Stimulated activated CD4-positive, alpha-beta T cell treated with anti-CD3 and anti-CD28 coated beads, Interleukin-15, amount 100 ng/mL, for 1 hour (primary cell): Measurements from ENCODE around the gene ESRRG.

Source experiments
- DNase-seq, 2 donors: peaks; one replicate each; pipeline ENCODE4 v3.0.0-alpha.2; 2020; ENCODE audit warnings: low read depth in 1 of 2, low spot score in 1 of 2

Gene ESRRG

DNA sequence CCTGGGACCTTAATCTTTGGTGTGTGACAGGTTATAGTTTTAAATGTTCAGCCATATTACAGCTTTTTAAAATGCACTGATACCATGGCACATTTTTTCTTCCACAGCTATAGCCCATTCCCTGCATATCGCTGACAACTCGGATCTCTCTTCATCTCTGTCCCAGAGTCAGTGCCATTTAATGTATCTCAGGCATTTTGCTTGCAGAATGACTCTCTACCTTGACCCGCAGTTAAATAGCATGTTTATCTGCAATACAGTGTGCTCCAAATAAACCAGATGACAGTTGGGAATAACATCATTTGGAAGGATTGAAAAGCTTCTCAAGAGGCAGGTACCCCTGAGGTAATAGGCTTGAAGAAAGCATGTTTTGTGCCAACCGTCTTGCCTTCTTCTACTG, 200.2 kb downstream of the ESRRG start:
- DNase-seq = no peak

DNA sequence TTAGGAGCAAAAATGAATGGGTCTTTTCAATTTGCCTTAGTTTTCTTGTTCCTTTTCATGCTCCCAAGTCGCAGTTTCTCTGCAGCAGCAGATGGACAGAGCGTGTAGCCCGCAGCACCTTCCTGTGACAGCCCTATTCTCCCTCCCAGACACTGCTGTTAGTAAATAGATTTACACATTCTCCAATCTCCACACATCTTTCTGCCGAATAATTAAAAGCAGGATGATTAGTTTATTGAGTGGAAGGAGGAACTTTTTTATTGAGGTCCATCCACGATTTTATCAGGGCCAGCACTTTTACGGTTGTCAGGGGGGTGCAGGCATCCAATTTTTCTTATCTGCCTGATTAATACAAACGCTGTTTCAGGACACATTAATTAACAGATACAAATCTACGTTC, 201.8 kb downstream of the ESRRG start:
- DNase-seq = no peak

DNA sequence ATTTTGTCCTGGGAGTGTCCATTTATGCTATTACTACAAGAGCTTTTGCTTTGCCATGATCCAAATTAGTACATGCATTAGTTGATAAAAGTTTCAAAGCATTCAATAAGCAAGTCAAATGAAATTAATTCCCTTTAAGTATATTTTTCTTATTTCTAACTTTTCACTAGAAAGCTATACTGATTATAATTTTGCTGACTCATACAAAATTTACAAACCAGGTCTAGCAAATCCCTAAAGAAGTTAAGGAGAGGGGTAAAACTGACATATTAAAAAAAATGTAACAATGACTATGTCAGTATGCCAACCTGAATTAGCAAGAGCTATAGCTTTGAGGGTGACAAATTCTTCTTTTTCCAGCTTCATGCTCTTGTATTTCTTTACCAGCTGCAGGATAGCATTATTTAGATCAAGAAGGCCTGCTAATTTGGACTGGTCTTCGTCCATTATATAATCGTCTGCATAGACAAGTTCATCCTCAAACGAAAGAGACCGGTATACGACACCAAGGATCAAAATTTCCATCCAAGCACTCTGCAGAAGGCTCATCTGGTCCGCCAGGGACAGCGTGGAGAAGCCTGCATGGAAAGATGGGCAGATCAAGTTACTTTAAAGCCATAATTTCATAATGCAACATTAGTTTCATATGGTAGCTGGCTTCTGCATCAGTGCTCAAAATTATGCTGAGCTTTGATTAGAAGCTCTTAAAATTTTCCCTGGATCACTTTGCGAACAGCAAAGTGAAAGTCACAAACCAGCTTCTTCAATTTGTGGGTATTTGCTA, 204.2 kb downstream of the ESRRG start:
- DNase-seq = no peak

DNA sequence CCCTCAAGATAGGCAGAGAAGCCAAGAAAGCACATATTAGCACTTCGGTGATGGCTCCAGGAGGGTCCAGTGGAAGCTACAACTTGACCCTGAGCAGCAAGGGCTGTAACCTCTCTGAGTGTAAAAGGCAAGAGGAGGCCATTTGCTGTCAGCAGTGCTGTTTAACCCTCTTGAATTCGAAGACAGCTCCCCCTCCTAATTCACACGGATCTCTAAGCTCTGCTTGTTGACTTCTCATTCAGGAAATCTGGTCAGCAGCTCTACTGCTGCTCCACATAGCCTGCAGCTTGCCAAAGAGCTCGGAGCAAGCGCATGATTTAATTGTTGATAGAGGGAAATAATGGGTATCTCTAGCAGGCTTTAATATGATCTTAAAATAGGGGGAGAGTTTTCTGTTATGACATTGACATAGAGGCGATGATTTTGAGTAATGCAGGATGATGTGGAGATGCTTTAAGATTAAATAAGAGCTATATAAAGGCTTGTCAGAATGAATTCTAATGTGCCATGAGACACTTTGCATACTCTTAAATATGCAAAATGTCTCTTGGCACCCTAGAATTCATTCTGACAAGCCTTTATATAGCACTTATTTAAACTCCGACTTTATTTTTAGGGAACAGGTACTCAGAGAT, 220.6 kb downstream of the ESRRG start:
- DNase-seq = no peak

DNA sequence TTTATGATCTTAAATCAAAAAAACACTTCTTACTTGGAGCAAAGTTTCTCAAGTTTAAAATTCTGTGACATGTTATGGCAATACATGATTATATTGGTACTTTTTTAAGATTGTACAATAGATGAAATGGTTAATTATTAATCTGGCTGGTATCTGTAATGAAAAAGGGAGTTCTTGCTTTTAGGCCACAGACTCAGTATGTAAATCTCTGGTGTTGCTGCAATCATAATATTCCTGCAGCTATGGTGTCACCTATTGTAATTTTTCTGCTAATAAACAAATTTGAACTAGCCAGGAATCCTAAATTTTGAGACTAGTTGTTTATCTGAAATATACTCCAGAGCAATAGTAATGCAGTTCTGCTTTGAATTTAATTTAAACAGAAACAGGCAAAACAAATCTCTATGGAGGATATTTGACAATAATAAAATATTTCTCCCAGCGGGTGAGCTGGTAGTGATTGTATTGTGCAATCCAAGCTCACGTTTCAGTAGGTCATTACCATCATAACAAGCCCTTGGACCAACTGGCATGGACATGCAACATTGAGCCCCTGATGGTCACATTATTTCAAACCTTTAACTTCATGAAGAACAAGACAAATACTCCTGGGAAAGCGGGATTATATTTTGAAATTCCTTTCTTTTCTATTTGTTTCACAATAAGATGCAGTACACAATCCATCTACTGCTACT, 222.8 kb downstream of the ESRRG start:
- no peak for DNase-seq

DNA sequence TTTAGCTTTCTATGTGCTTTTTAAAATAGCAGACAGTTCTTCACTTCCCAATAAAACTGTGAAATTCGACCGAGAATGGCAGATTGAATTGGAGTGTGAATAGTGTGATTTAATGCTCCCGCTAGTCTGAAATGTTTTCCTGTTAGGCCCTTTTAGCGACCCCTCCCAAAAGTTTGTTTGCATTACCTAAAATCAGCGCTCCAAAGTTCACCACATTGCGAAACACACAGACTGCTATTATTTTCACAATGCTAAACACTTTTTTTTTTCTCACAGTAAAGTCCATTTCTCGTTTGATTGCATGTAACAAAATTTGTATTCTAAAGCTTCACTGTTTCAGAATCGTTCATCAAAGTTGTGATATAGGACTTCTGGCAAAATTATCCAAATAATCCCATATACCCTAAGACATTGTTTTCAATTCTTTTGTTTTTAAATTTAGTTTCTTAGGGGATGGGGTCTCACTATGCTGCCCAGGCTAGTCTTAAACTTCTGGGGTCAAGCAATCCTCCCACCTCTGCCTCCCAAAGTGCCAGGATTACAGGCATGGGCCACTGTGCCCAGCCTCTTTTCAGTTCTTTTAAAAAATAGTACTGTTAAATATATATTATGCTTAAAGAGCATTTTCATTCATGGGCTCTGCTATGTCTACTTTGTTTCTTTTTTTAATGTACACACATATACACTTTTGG, 223.5 kb downstream of the ESRRG start:
- no peak for DNase-seq

DNA sequence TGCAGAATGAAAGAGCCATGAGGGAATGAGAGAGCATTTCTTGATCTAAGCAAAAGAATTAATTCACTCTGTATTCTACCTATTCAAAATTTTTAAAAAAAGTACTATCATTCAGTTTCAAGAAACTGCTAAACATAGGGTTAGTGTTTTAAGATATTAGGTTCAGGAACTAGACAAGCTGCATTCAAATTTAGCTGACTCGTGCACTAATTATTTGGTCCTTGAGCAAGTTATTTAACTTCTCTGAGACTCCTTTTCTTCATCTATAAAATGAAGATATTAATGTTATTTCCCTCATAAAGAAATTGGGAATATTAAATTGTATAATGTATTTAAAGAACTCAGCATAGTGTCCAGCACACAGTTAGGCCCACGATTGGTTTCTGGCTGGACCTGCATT, 225.0 kb downstream of the ESRRG start:
- DNase-seq = no peak

DNA sequence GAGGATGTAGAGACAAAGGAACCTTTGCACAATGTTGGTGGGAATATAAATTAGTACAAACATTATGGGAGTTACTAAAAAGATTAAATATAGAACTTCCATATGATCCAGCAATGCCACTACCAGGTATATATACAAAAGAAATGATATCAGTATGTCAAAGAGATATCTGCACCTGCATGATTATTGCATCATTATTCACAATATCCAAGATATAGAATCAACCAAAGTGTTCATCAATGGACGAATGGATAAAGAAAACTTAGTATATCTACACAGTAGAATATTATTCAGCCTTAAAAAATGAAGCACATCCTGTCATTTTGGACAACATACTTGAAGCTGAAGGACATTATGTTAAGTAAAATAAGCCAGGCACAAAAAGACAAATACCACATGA, 238.2 kb downstream of the ESRRG start:
- DNase-seq = no peak

DNA sequence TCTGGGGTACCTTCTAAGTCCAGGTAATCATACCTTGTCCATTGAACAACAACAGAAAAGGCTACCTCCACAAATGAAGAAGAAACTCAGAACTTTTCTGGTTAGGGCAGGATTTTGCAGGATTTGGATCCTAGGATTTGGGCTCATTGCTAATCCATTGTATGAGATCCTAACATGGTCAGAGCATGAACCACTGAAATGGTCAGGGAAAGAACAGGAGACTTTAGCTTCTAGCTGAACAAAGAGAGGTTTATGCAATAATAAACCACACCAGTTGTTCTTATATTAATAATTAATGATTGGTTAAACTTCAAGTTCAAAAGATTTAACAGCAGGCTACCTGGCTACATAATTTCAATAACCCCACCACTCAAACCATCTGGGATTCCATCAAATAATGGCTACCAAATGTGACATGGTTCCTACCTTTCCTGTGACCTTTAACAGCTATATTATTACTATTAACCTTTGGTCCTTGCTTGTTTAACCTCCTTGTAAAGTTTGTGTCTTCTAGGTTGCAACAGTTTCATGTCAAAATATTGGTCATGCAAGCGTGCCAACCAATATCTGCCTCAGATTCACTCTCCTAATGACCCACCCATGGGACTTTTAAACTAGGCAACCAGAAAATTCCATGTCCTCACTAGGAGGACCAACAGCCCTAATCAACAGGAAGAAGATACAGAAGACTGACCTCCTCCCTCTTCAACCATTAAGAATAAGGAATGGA, 239.4 kb downstream of the ESRRG start:
- no peak for DNase-seq

DNA sequence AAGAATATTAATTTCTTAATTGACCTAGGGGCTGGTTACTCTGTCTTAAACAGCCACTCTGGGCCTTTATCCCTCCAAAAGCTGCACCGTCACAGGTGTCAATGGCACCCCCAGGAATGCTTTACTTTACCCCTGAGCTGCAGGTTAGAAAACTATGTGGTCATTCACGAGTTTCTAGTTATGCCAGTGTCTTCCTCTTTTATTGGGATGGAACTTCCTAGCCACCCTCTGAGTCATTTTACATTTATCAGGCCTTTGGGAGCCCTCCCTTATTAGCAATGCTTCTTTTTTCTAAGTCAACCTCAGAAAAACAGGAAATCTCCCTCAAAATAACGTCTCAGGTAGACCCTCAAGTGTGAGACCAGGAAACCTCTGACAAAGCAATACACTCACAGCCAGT, 240.6 kb downstream of the ESRRG start:
- no peak for DNase-seq

DNA sequence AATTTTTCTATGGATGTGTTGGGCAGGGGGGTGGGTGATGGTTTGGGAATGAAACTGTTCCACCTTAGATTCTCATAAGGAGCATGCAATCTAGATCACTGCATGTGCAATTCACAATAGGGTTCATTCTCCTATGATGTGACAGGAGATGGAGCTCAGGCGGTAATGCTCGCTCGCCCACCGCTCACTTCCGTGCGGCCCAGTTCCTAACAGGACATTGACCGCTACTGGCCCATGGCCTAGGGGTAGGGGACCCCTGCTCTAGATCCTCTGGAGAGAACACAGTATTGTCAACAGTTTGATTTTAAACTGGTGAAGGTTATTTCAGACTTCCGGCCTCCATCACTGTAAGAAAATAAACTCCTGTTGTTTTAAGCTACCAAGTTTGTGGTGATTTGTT, 245.0 kb downstream of the ESRRG start:
- no peak for DNase-seq

DNA sequence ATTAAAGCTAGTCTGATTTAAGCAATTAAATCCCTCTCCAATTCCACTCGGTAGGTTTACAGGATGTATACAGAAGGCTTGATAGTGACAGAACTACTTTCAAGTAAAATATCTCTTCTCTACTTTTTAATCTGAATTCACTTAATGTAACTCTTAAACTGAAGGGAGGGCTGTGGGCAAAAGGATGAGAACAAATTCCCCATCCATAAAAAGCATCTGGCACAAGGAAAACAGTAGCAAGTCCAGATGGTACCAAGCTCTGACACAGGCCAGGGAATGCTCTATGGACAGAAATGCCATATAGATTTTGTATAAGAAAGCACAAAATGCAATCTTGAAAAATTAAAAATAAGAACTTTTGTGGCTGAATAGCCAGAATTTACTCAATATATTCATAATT, 246.9 kb downstream of the ESRRG start:
- DNase-seq = no peak

DNA sequence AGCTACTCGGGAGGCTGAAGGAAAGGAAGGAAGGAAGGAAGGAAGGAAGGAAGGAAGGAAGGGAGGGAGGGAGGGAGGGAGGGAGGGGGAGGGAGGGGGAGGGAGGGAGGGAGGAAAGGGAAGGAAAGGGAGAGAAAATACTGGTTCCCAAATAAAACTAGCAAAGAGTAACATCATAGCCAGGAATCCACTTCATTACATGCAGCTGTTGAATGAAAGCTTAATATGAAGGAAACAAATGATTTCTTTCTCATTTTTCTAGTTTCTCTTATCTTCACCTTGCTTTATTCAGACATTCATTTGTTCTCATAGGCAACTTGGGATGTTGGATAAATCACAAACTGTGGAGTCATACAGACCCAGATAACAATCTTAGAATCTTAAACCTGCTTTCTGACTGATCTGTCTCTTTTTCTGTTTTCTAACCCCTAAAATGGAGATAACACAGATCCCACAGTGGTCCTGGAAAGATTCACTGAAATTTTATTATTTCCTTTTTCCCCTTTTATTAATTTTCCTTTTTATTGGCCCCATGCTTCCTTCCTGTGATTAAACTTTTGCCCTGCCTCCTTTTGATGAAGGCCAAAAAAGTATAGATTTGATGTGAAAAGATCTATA, 247.5 kb downstream of the ESRRG start:
- no peak for DNase-seq

DNA sequence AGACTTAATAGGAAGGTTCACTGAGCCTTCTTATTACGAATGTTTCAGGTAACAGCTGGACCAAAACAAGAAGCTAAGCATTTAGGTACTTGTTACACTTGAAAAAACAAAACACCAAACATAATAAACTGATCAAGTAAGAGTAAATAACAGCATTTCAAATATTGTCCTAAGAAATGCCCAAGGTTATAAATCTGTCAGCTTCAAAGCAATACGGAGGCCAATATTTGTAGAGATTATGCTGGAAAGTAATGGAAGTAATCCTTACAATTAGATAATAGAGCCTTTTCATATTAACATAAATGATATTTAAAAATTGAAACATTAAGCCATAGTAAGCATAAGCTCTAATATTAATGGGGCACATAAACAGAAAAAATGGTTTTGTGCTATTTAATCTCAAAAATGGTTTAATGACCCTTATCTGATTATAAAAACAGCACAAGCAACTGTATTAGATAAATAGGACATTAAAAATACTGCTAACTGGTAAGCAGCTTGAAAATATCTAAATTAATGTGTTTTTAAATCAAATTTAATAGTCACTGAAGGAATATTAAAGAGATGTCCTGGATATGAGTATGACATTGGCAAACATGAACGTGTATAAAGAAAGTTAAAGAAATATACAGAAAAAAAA, 256.9 kb downstream of the ESRRG start:
- no peak for DNase-seq

DNA sequence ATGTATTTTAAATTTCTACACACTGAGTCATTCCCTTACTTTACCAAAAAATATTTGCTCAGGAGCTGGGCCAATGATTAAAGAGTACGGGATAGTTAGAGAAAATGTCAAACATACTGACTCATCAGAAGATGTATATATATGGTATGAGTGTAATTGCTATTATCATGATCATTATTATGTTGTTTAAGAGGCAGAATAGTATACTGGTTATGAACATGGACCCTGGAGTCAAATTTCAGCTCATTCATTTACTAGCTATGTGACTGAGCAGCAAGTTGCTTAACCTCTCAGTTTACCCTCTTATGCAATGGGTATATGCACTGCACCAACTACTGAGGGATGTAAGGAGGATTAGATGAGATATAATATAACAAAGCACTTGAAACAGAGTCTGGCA, 258.7 kb downstream of the ESRRG start:
- DNase-seq = no peak

DNA sequence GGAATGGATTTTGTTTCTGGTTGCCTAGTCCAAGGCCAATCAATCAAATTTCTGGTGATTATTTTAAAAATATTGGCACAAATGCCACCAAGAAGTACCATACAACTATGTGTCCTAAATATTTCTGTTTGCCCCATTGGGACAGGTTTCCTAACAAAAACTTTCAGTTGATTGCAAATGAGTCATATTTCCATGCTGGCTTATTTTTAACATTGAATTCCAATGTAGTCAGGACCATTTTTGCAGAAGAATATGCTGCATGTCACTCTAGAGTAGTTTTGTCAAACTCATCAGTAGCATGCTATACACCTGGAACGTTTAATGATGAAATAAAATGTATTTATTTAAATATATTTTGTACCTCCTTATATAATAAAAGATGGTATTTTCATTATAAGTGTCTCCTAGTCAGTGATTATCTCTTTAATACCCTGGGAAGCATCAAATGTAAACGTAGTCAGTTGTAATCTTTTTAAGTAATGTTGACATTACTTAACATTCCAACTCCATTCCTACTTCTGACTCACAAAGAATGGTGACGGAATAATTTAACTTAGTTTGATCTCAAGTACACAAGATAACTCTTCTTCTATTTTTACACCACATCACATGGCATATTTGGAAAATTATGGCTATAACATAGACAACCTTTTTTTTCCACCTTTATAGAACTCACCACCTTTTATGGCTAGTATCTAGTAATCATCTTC, 261.0 kb downstream of the ESRRG start:
- no peak for DNase-seq

DNA sequence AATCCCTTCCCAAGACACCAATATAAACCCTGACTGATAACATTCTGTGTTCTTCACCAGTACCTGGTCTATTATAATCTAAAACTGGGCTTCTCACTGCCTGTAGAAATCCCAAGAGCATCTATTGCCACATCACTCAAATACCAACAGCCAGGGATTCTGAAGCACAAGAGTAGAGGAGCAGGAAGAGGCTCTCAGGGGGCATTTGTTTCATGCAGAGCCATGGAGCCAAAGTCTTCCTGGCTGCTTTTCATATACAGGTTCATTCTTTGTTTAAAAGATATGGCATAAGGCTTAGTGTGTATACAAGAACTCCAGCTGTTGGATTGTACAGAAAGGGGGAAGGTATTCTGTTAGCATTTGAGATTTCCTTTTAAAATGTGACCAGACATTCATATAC, 261.8 kb downstream of the ESRRG start:
- no peak for DNase-seq

DNA sequence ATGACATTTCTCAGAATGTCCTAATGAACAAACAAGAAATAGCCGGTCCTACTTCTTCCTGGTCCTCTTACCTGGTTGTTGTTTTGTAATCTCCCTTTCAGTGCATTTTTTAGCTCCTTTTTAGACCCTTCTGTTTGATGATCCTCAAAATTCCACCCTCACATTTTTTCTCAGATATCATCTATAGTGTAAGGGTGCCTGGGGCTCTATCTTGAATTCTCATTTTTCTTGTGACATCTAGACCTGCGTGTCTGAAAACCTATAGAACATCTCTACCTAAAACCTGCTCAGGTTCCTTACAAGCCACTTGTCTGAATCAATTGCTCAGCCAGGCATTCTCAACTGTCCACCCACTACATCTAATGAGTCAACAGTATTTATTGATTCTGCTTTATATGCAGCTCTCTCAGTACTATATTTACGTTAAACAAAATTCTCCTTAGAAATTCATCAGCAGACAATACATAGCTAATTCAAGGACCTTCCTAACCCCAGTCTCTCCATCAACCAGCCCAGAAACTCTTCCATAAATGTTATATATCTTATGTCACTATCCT, 263.5 kb downstream of the ESRRG start:
- no peak for DNase-seq

DNA sequence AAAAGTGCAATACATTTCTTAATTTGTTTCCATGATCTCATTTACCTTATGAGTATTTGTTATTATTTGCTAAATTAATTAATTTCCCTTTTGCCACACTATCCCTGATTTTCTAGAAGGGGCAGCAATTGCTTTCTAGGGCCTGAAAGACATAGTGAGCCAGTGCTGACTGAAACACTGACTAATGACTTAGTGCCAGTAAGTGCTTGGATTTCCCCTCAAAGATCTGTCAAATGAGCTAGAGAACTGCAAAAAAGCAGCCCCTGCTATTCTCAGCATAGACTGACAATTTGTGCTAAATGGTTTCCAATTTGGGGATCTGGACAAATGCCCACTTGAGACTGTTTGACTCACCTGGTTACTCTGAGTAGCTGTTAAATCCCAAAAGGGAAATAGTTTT, 264.4 kb downstream of the ESRRG start:
- DNase-seq = no peak
